WI38 (cell line): ENCODE results near the gene PLG.

Experiments used
- H3K4me3 ChIP-seq: 2 replicates; pipeline ENCODE4 v1.5.1; 2011; ENCODE audit warnings: low read depth, mild to moderate bottlenecking, control low read depth, low read length
- TF ChIP-seq, protein P1 (sequence below): IDR thresholded peaks from 2 replicates; pipeline ENCODE4 v1.5.1; 2012; ENCODE audit warnings: low read depth, mild to moderate bottlenecking, control low read depth, low read length

PLG gene

DNA sequence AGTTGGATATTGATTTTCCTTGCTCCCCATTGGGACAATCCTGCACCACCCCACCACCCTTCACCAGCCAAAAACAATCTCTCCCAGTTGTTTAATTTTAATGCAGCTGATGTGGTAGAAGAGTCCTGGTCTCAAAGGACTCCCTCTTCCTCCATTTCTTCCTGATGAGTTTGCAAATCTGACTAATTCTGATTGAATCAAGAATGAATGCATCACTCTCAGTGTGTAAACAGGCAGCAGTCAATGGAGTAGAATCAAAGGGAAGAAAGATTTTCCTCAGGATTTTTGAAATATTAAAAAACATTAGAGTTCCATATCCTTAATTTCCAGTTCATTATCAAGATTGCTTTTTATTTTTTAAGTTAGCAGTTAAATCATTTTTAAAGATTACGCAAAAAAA lies 54.0 kb downstream of the PLG start:
- TF ChIP-seq, protein P1, sequence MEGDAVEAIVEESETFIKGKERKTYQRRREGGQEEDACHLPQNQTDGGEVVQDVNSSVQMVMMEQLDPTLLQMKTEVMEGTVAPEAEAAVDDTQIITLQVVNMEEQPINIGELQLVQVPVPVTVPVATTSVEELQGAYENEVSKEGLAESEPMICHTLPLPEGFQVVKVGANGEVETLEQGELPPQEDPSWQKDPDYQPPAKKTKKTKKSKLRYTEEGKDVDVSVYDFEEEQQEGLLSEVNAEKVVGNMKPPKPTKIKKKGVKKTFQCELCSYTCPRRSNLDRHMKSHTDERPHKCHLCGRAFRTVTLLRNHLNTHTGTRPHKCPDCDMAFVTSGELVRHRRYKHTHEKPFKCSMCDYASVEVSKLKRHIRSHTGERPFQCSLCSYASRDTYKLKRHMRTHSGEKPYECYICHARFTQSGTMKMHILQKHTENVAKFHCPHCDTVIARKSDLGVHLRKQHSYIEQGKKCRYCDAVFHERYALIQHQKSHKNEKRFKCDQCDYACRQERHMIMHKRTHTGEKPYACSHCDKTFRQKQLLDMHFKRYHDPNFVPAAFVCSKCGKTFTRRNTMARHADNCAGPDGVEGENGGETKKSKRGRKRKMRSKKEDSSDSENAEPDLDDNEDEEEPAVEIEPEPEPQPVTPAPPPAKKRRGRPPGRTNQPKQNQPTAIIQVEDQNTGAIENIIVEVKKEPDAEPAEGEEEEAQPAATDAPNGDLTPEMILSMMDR: no peak
- H3K4me3 ChIP-seq: no peak overlapping the region

DNA sequence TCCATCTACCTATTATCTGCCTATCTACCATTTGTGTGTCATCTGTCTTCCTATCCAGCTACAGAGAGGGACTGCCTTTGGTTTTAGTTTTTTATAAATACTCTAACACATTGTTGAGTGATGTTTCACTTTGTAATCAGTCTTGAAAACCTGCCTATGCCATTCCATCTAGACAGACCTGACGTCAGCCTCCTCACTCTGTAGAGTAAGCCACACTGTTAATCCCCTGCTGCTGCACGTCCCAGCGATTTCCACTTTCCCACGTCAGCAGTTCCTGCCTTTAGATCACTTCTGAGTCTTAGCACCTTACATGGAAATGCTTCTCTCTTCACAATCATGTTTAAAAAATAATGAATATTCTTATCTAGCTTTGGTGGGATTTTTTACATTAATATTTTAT lies 54.8 kb downstream of the PLG start:
- no peak overlapping the region for H3K4me3 ChIP-seq
- TF ChIP-seq, protein P1: no peak

GRCh38 chr6:160764847-160765246 lies 62.8 kb downstream of the PLG start:
- H3K4me3 ChIP-seq: no peak overlapping the region
- TF ChIP-seq, protein P1: no peak

- TF ChIP-seq, protein P1: no peak
- no peak overlapping the region for H3K4me3 ChIP-seq
Observed at GRCh38 chr6:160765412-160765811, 63.4 kb downstream of the PLG start.

- no peak overlapping the region for H3K4me3 ChIP-seq
- TF ChIP-seq, protein P1: no peak
Observed at GRCh38 chr6:160766657-160766988, 64.6 kb downstream of the PLG start.

DNA sequence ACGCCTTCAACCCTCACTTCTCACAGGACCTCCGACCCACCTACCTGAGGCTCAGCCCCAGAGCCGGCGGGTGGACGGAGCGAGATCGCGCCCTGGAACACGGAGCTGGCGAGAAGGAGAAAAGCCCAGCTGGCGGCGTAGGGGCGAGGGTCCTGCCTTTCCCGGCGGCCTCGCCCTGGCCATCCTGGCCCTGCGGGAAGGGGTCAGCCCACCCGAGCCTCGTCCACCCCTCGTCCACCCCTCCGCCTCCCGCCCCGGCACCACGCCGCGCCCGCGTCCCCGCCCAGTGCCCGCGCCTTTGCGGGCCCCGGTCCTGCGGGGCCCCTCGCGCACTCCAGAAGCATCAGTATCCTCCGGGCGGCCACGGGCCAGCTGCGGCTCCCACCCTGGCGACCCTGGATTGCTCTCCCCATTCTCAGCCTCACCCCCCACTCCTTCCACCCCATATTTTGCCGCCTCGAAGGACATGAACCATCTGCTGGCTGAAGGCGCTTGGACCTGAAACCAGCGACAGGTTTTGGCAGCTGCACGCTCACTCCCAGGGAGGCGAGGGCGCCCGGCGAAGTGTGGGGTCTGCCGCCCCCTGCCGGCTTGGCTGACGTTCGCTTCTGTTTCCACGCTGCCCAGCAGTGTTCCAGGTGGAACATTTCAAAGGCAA lies 65.1 kb downstream of the PLG start:
- TF ChIP-seq, protein P1: no peak
- no peak overlapping the region for H3K4me3 ChIP-seq

DNA sequence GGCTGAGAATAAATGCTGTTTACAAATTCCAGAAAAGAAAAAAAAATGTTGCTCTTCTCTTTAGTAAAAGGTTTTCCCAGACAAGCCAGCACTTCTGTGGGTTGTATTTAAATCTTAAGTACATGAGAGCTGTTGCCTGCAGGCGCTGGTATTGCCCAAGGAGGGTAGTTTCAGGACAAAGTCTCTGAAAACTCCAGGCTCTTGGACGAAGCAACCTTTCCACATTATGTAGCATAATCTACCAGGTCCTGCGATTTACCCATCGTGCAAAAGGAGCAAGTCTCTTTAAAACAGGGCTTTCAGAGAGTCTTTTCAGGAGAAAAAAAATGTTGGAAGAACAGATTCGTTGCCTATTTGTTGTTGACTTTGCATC lies 65.6 kb downstream of the PLG start:
- H3K4me3 ChIP-seq: no peak overlapping the region

More for the DNA sequence above, 65.6 kb downstream of the PLG start:
- TF ChIP-seq, protein P1: no peak
